Right renal cortex interstitium (tissue), 3 donors: ENCODE measurements around the gene HBG1. TPM values are rescaled to one million over a fixed set of nuclear protein-coding genes. Genes with fewer than 3 reads are reported as not detected.
"Not testable (repeated sequence)": the region's sequence is repeated elsewhere in the genome, so short reads cannot be mapped to it uniquely, and the experiment has no call there.

Source experiments
- DNase-seq, 3 donors: peaks; one replicate each; pipeline ENCODE4 v3.0.0-alpha.2; 2013; ENCODE audit warnings: low read depth in 3 of 3, low spot score in 2 of 3
- polyA plus RNA-seq, 3 donors: library from polyadenylated mRNA; unstranded; fragments of 120-200 nt; gene quantifications; one replicate each; pipeline ENCODE4 v1.2.1, GENCODE V29; 2013; ENCODE audit not compliant: insufficient read length in 3 of 3

HBG1 gene
- polyA plus RNA-seq, 3 donors = 3.5 to 6.3 (median 5.8) TPM

DNA sequence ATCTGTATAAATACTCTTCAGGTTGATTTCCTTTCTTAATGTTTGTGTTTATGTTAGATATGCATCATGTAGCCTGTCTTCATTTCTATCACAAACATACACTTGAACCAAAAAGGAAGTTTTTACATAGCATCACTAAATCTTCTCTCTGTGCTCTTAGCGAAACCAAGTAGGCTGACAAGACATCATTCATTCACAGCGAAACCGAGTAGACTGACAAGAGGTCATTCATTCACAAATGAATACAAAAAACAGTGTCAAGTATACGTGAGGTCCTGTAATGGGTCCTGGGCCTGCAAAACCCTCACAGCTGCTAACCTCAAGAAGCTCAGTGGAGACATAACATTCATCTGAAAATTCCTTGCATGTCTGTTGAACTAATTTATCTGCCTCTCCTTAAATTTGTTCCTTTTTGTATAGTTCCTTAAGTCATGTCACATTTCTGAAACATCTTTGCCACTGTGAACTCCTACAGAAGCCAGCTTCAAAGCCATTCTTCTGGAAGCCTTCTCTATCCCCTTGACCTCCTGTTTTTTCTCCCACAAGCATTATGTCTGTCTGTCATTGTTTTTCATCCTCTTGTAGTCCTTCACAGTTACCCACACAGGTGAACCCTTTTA lies 29.9 kb upstream of the HBG1 start:
- DNase-seq = no peak

DNA sequence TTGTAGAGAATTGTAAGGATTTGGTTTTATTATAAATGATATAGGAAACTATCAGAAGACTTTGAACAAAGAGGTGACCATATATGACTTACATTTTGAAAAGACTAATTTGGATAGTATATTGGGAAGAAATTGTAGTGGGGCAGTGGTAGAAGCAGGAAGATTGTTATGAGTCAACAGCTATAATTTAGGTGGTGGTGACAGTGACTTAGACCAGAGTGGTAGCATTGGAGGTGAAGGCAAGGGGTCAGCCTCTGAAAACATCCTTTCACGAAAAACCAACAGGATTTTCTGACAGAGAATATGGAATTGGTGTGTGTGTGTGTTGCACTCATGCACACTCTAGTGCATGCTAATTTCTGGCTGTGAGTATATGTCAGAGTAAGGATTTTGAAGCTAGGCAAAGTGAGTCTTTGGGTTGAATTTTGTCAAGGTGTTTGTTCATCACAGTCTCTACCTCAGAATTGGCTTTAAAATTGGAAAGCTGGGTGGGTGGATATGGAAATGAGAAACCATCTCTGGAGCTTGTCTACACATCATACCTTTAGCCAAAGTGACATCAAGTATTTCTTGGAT lies 28.2 kb upstream of the HBG1 start:
- no peak for DNase-seq

DNA sequence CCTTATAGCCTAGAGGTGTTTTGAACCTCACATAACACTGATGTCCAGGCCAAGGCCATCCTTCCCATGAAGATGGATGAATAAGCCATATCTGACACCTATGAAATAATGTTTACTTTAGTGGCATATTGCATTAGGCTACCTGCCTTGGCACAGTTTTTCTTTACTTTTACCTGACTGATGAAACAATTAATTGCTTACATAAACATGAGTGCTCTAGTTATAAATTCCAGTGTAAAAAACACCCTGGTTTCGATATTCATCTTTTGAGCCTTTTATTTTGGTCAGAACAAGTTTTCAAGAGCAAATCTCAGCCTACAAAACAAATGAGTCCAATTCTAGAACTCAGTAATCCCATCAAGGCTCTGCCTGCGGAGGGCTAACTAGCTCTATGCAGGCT lies 27.0 kb upstream of the HBG1 start:
- no peak for DNase-seq

DNA sequence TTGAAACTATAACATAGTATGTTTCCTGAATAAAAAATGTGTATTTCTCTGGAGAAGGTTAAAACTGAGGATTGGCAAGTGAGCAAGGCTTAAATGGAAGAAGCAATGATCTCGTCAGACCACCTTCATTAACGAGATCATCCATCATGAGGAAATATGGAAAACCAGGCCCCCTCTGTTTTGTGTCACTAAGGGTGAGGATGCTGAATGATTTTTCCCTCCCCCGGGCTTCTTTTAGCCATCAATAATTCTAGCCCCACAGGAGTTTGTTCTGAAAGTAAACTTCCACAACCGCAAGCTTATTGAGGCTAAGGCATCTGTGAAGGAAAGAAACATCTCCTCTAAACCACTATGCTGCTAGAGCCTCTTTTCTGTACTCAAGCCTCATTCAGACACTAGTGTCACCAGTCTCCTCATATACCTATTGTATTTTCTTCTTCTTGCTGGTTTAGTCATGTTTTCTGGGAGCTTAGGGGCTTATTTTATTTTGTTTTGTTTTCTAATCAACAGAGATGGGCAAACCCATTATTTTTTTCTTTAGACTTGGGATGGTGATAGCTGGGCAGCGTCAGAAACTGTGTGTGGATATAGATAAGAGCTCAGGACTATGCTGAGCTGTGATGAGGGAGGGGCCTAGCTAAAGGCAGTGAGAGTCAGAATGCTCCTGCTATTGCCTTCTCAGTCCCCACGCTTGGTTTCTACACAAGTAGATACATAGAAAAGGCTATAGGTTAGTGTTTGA lies 25.9 kb upstream of the HBG1 start:
- no peak for DNase-seq

DNA sequence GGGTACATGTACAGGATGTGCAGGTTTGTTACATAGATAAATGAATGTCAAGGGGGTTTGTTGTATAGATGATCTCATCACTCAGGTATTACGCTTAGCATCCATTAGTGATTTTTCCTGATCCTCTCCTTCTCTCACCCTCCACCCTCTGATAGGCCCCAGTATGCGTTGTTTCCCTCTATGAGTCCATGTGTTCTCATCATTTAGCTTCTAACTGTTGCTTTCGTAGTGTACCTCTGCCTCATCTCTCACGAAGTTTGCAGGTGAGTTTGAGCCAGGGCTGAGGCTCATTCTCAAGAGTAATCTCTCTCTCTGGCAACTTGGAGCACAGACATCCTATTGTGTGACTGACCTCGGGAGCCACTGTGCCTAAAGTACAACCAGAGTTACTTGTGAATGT lies 24.7 kb upstream of the HBG1 start:
- DNase-seq = no peak

DNA sequence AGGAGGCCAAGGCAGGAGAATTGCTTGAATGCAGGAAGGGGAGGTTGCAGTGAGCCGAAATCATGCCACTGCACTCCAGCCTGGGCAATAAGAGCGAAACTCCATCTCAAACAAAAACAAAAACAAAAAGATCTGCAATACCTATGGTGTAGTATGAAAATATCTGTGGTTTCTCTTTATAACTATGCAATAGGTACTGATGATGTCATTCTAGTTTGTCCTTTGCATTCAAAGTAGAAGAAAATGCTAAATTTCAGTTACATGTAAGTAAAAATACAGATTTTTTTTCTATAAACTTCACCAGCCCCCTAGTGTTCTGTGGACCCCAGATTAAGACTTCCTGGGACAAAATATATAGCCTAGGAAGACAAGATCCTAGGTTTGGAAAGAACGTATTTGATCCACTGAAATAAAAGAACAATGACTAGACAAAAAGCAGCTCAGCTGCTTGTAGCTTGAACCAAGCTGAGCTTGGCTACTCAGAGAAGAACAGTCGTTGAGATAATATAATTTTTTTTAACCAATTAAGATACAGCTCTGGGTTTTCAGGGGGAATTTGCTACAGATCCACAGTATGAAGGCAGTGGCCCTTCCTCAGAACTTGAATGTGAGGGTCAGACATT lies 22.8 kb upstream of the HBG1 start:
- no peak for DNase-seq

DNA sequence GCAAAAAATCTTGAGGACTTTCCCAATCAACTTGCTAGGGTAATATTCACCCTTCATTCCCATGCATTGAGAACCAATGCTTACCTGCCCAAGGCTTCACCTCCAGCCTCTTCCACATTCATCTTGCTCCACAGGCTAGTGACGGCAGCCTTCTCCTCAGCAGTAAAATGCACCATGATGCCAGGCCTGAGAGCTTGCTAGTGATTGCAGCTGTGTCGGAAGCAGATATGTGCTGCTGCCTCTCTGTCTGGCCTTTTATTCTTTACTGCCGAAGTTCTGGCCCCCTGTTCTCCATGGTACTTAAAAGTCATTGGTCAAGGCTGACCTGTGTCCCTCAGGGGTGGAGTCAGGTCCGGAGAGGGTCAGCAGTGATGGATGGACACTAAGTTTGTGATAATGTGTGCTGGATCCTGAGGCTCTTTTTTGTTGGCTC lies 20.1 kb upstream of the HBG1 start, which contains the start of gene HBE1:
Gene HBE1, minus strand, starts transcription at position 231 of the 433 bp plus-strand sequence. Its CDS starts 55 bp downstream, at position 176.
- DNase-seq = no peak

DNA sequence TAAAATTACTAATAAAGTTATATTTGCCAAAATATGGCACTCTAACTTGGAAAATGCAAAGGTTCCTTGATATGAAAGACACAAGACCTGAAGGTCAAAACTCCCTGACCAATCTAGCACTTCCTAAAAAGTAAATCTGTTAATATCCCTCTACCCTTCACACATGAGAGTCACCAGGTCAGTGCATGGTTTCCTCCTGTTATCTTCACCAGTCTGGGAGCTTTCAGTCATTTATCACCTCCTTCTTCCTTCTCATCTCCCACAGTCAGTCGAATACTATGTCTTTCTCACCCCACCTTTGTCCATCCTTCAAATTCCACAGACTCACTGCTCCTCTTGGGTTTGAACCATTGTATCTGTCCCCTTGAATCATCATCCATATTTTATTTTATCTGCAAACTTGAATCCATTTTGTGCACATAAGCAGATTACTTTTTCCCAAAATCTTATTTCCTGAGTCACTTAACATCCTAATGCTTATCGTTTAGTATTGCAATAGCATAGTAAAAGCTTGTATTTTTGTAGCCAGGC lies 17.4 kb upstream of the HBG1 start:
- DNase-seq = no peak

DNA sequence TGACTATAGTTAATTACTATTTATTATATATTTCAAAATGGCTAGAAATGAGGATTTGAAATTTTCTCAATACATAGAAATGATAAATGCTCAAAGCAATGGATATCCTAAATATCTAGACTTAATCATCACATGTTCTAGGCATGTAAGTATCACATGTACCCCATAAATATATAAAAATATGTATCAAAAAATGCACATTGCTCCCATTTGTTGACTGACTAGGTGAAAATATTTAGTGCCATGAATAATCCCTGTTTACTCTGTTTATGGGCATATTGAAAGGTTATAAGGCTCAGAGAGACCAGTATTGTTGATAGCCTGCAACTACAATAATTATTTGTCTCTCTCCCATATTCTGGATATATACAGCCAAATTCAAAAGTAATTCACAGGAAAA lies 17.0 kb upstream of the HBG1 start:
- no peak for DNase-seq

DNA sequence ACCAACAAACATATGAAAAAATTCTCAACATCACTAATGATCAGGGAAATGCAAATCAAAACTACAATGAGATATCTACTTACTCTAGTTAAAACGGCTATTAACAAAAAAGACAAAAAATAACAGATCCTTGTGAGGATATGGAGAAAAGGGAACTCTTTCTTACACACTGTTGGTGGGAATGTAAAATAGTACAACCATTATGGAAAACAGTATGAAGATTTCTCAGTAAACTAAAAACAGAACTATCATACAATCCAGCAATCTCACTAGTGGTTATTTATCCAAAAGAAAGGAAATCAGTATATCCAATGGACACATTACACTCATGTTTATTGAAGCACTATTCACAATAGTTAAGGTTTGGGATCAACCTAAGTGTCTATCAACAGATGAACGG lies 16.2 kb upstream of the HBG1 start:
- DNase-seq = no peak

DNA sequence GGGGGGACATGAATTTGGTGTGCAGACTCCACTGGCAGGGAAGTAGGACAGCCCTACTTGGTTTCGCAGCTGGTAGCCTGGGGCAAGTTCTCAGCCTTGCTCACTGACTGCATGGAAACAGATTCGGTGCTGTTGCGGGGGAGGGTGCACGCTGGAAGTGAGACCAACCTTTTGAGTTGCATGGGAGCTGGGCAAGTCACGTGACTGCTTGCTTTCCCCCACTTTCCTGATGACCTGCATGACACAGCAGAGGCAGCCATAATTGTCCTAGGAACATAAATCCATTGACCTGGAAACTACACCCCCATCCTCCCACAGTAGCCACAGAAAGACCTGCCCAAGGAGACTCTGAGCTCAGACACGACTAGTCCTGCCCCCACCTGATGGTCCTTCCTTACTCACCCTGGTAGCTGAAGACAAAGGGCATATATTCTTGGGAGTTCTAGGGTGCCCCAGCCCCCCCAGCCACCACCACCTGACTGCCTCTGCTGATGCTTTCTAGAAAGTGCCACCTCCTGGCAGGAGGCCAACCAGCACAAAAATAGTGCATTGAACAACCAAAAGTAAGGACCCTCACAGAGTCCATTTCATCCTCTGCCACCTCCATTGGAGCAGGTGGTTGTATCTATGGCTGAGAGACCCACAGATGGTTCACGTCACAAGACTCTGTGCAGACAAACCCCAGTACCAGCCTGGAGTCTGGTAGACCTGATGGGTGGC lies 9.0 kb upstream of the HBG1 start:
- no peak for DNase-seq

DNA sequence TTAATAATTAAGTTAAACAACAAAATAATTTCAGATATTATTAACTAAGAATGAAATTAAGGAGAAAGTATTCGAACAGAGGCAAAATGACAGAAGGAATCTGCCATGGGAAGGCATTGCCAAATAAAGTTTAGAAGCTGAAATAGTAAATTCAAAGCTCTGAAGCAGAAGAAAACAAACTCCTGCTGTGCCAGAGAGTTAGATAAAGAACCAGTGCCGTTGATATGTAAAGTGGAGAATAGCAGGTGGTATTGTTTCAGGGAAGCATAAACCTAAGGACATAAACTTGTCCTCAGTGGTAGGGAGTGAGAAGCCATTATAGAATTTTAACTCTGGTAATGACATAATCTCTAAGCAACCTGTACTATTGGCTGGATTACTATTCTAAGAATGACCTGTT lies 7.6 kb upstream of the HBG1 start:
- no peak for DNase-seq

DNA sequence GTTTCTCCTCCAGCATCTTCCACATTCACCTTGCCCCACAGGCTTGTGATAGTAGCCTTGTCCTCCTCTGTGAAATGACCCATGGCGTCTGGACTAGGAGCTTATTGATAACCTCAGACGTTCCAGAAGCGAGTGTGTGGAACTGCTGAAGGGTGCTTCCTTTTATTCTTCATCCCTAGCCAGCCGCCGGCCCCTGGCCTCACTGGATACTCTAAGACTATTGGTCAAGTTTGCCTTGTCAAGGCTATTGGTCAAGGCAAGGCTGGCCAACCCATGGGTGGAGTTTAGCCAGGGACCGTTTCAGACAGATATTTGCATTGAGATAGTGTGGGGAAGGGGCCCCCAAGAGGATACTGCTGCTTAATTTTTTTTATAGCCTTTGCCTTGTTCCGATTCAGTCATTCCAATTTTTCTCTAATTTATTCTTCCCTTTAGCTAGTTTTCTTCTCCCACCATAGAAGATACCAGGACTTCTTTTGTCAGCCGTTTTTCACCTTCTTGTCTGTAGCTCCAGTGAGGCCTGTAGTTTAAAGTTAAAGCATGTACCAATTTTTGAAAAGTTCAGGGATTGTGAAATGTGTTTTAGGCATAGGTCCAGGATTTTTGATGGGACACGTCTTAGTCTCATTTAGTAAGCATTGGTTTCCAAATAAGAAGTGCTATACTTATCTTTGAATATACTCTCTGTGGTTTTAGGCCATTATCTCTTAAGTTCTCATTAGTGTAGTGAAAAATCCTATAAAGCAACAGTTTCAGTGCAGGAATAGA lies 5.2 kb upstream of the HBG1 start, which contains the start of gene HBG2:
Gene HBG2, minus strand, starts transcription at position 136 of the 768 bp plus-strand sequence. Its CDS starts 53 bp downstream, at position 83.
- DNase-seq = not testable (repeated sequence)

DNA sequence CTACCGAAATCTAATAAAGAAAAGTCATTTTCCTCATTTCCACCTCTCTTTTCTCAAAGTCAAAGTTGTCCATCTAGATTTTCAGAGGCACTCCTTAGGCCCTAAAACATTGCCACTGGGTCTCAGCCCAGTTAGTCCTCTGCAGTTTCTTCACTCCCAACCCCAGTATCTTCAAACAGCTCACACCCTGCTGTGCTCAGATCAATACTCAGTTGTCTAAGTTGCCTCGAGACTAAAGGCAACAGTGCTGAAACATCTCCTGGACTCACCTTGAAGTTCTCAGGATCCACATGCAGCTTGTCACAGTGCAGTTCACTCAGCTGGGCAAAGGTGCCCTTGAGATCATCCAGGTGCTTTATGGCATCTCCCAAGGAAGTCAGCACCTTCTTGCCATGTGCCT lies 4.4 kb upstream of the HBG1 start:
- DNase-seq = not testable (repeated sequence)

DNA sequence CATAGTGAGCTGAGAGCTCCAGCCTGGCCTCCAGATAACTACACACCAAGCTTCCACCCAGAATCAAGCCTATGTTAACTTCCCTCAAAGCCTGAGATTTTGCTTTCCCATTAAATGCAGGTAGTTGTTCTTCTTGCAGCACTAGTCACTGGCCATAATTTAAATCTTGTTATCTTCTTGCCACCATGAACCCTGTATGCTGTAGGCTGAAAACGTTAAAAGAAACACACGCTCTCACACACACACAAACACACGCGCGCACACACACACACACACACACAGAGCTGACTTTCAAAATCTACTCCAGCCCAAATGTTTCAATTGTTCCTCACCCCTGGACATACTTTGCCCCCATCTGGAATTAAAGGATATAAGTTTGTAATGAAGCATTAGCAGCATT lies 3.8 kb upstream of the HBG1 start:
- DNase-seq = not testable (repeated sequence)

DNA sequence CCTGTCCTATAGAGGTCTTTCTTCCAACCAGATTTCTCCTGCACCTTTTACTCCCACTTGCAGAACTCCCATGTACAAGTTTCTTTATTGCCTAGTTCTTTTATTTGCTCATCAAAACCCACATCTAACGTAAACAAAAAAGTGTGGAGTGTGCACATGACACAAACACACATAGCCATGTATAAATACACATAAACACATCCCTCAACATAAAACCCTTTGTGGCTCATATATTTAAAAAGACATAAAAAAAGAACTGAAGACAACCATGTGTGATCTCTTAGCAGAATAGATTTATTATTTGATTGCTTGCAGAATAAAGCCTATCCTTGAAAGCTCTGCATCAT lies 3.2 kb upstream of the HBG1 start:
- DNase-seq = no peak

DNA sequence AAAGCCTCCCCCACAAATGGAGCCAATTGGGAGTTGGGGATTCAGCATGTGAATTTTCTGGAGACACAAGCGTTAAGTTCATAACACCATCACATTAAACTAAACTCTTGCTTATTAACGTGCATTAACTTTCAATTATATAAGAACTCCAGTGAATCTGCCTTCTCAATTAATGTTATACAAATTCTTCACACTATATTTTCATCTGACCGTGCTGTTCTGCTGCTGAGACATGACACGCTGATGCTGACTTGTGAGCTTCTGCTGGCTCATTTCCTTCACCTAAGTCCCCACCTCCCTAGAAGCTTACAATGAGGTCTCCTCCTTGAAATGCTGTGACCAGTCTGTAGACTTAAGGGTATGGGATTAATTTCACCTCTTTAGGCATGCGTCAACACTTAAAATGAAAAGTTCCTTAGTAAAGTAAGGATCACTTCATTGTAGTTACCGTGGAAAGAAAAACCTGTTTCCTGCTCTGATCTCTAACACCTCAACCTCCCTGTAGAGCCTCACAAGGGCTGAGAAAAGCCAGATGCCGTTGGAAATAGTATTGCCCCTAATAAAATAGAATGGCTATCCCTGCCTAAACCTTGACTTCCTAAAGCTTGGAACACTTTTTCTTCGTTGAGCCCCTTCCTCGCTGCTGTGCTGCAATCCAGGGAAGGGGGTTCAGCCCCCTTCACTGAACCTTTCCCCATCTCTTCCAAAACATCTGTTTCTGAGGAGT lies 2.7 kb upstream of the HBG1 start:
- DNase-seq = no peak

DNA sequence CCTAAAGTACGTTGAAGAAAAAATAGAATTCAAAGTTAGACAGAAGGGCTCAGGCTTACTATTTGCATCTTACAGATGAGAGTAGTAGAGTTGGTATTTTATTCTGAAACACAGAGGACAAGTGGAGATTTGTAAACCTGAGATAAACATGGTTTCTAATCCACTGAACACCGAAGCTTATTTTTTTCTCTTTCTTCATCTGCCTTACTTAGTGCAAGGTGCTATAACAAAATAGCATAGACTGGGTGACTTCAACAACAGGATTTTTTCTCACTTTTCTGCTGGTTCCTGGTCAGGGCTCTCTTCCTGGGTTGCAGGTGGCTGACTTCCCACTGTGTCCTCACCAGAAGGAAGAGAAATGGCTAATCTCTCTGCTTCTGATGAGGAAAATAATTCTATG lies 2.1 kb upstream of the HBG1 start:
- no peak for DNase-seq

DNA sequence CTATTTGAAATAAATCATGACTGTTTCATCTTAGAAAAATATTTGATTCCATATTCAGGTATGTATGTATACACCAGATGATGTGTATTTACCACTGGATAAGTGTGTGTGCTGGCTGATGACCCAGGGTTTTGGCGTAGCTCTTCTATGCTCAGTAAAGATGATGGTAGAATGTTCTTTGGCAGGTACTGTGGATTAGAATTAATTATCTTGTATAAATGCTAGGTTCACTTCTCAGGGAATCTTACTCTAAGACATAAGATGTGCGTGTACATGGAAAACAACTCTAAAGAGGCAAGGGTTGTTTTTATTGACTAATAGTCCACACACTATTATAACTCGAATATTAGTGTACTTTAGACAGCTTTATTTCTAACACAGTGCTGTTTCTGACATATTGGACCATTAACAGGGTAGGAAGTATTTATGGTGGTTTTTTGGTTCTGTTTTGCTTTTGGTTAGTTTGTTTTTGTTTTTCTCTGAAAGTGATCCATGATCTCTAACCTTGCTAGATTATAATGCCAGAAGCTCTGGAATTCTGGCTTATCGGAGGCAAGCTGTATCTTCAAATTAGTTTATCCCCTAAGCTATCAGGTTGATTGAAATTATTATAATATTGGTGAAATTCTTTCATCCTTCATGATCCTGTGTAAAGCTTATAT lies 1.0 kb upstream of the HBG1 start:
- no peak for DNase-seq
